ENCODE measurements around the gene CNBD2.

DNA sequence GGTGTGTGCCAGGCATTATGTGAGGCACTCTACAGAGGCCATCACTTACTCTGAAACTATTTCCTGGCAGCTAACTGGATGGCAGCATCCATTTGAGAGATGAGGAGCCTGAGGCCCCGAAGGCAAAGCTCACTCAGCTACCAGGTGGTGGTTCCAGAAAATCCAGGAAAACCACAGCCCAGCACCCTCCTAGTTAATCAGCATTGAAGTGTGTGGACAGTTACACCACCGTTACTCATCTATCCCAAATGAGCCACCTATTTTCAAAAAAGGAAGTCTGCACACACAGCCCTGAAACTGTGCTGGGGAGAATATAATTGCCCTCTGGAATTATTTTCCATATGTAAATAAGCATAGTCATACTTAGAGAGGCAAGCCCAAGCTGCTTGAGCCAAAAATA, 67.4 kb downstream of the CNBD2 start:
- TF ChIP-seq POLR2AphosphoS5 (IDR thresholded peaks at IDR 0.05; ENCODE audit: low read depth, low read length) (no peak), POLR2A (IDR thresholded peaks at IDR 0.05; ENCODE audit: low read depth, low read length) (no peak), TAF1 (IDR thresholded peaks at IDR 0.05; ENCODE audit: borderline replicate concordance, low read depth, low read length) (no peak)

Data from GM12892 (cell line).